Panc1 (cell line): ENCODE results near the gene SNRPN. TPM values are rescaled to one million over a fixed set of nuclear protein-coding genes. Genes with fewer than 3 reads are reported as not detected.
"Not testable (repeated sequence)": the region's sequence is repeated elsewhere in the genome, so short reads cannot be mapped to it uniquely, and the experiment has no call there.

Experiments used
- ATAC-seq: fragments of 200-7000 bp; cut with Tn5 transposase; 2 replicates; pipeline ENCODE4 v1.9.1; 2020; ENCODE audit warnings: mild to moderate bottlenecking, moderate library complexity
- BruUV-seq: library from RNA; stranded (reverse); fragments of 400-500 nt; replicated peaks from 2 replicates; lab custom pipeline; 2021; lab: Mats Ljungman, UMichigan
- CTCF ChIA-PET: fragments of 300-600 bp; sonication (Branson Sonifier 250); formaldehyde crosslinking; loops from one replicate; lab custom pipeline; 2022; ENCODE audit warnings: antibody characterized with exemption; lab: Charles Lee
- POLR2A ChIA-PET: fragments of 300-600 bp; sonication (Branson Sonifier 250); formaldehyde crosslinking; loops from one replicate; lab custom pipeline; 2022; ENCODE audit warnings: antibody characterized with exemption; lab: Charles Lee
- DNase-seq: peaks from one replicate; pipeline ENCODE4 v3.0.0-alpha.2; 2010; ENCODE audit warnings: low read depth, low spot score
- H3K27ac ChIP-seq: 2 replicates; pipeline ENCODE4 v1.5.1; 2011; ENCODE audit warnings: mild to moderate bottlenecking, low read length, inconsistent platforms
- H3K27me3 ChIP-seq: fragments of 200-500 bp; sonication (Bioruptor generic); 2 replicates; pipeline ENCODE4 v1.6.0; 2014; ENCODE audit warnings: low read length, inconsistent platforms; ENCODE audit not compliant: control insufficient read depth, insufficient read depth
- H3K36me3 ChIP-seq: fragments of 200-500 bp; sonication (Bioruptor generic); 2 replicates; pipeline ENCODE4 v1.5.1; 2014; ENCODE audit warnings: inconsistent platforms, mild to moderate bottlenecking, low read length, moderate library complexity; ENCODE audit not compliant: control insufficient read depth, insufficient read depth
- H3K4me1 ChIP-seq: 2 replicates; pipeline ENCODE4 v1.5.1; 2011; ENCODE audit warnings: inconsistent platforms, mild to moderate bottlenecking, low read length, moderate library complexity; ENCODE audit not compliant: control insufficient read depth, insufficient read depth
- H3K4me3 ChIP-seq, 2 experiments: 2 replicates each; pipeline ENCODE4 v1.5.1; 2011 to 2012; ENCODE audit warnings: low read depth in 2 of 2, low read length in 2 of 2, mild to moderate bottlenecking in 2 of 2, inconsistent platforms in 1 of 2, moderate library complexity in 1 of 2
- H3K9me3 ChIP-seq: fragments of 200-500 bp; sonication (Bioruptor generic); 2 replicates; pipeline ENCODE4 v1.5.1; 2014; ENCODE audit warnings: low read depth, mild to moderate bottlenecking, inconsistent platforms, low read length, moderate library complexity; ENCODE audit not compliant: control insufficient read depth, insufficient read depth
- POLR2AphosphoS5 ChIP-seq: IDR thresholded peaks from 2 replicates; pipeline ENCODE4 v1.6.1; 2012; ENCODE audit warnings: mild to moderate bottlenecking, low read depth, low read length, moderate library complexity
- REST ChIP-seq, 2 experiments: IDR thresholded peaks; 2 replicates each; pipeline ENCODE4 v1.6.1; 2011 to 2012; ENCODE audit warnings: low read depth in 2 of 2, control low read depth in 1 of 2, low read length in 1 of 2, mild to moderate bottlenecking in 1 of 2, moderate library complexity in 1 of 2; ENCODE audit not compliant: insufficient read depth in 1 of 2
- SIN3A ChIP-seq: IDR thresholded peaks from 2 replicates; pipeline ENCODE4 v1.6.1; 2012; ENCODE audit warnings: low read depth, mild to moderate bottlenecking, low read length, moderate library complexity, borderline replicate concordance; ENCODE audit not compliant: insufficient read depth
- TCF7L2 ChIP-seq: IDR thresholded peaks from 2 replicates; pipeline ENCODE4 v1.6.1; 2011; ENCODE audit warnings: mild to moderate bottlenecking, low read depth, low read length, inconsistent platforms
- in situ Hi-C: cut with HindIII; loops from 2 replicates; pipeline ENCODE4 v1.10.0; 2016; ENCODE audit warnings: low sequenced_read_pairs, low pct_unique_long_range_greater_than_20kb
- intact Hi-C: fragments of 100-400 bp; cut with micrococcal nuclease; formaldehyde crosslinking; loops from one replicate; pipeline ENCODE4 v1.10.0; 2022; ENCODE audit not compliant: unreplicated experiment
- total RNA-seq: library from RNA; stranded (reverse); gene quantifications from one replicate; pipeline ENCODE4 v1.2.1, GENCODE V29; 2021; ENCODE audit not compliant: unreplicated experiment
- TF ChIP-seq, protein P1 (sequence below): fragments of 450-650 bp; IDR thresholded peaks from 2 replicates; pipeline ENCODE4 v1.5.1; 2017; ENCODE audit warnings: mild to moderate bottlenecking

The SNRPN gene
- total RNA-seq, 1 experiment from 2014 or later, result 75.1 TPM

- ATAC-seq (no peak), DNase-seq (no peak)
- H3K27me3 ChIP-seq, result no peaks in the 10 kb centered on the region
- CTCF ChIA-PET, result no interaction called here
- H3K9me3 ChIP-seq, result peaks cover 6% of the 10 kb centered on the region; the same call in 1 of the 2 replicates
- no peaks in the 10 kb centered on the region for H3K36me3 ChIP-seq
- no peak overlapping the region for H3K4me3 ChIP-seq
- TF ChIP-seq, protein P1, sequence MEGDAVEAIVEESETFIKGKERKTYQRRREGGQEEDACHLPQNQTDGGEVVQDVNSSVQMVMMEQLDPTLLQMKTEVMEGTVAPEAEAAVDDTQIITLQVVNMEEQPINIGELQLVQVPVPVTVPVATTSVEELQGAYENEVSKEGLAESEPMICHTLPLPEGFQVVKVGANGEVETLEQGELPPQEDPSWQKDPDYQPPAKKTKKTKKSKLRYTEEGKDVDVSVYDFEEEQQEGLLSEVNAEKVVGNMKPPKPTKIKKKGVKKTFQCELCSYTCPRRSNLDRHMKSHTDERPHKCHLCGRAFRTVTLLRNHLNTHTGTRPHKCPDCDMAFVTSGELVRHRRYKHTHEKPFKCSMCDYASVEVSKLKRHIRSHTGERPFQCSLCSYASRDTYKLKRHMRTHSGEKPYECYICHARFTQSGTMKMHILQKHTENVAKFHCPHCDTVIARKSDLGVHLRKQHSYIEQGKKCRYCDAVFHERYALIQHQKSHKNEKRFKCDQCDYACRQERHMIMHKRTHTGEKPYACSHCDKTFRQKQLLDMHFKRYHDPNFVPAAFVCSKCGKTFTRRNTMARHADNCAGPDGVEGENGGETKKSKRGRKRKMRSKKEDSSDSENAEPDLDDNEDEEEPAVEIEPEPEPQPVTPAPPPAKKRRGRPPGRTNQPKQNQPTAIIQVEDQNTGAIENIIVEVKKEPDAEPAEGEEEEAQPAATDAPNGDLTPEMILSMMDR, result no peak
- TF ChIP-seq SIN3A (no peak), REST (IDR thresholded peaks at IDR 0.05; ENCODE audit: insufficient read depth in 1 of 2, low read depth in 2 of 2, low read length in 1 of 2) (no peak), TCF7L2 (no peak), POLR2AphosphoS5 (no peak)
- BruUV-seq, result no TSS peak
- no peaks in the 10 kb centered on the region for H3K4me1 ChIP-seq
- in situ Hi-C loops (no loop called here), intact Hi-C loops (no loop called here)
- POLR2A ChIA-PET, result no interaction called here
- no peak overlapping the region for H3K27ac ChIP-seq
Measured at GRCh38 chr15:24917431-24917830, 37.4 kb upstream of the SNRPN start.

GRCh38 chr15:24919446-24919845, 35.3 kb upstream of the SNRPN start:
- Histone ChIP-seq H3K4me3 (no peak overlapping the region), H3K9me3 (peaks cover 6% of the 10 kb centered on the region; the same call in 1 of the 2 replicates), H3K27me3 (no peaks in the 10 kb centered on the region), H3K36me3 (no peaks in the 10 kb centered on the region), H3K4me1 (no peaks in the 10 kb centered on the region), H3K27ac (no peak overlapping the region)
- intact Hi-C loops (no loop called here), in situ Hi-C loops (no loop called here)
- no peak for DNase-seq
- ChIA-PET POLR2A (no interaction called here), CTCF (no interaction called here)
- ATAC-seq, result no peak
- TF ChIP-seq POLR2AphosphoS5 (no peak), TCF7L2 (no peak), REST (IDR thresholded peaks at IDR 0.05; ENCODE audit: insufficient read depth in 1 of 2, low read depth in 2 of 2, low read length in 1 of 2) (no peak), SIN3A (no peak)
- TF ChIP-seq, protein P1, result no peak
- BruUV-seq, result no TSS peak

- H3K4me3 ChIP-seq, intact Hi-C loops, H3K4me1 ChIP-seq, H3K27ac ChIP-seq, CTCF ChIA-PET, DNase-seq, BruUV-seq, H3K9me3 ChIP-seq, ATAC-seq, H3K27me3 ChIP-seq, POLR2A ChIA-PET, H3K36me3 ChIP-seq, in situ Hi-C loops: not testable (repeated sequence)
Measured at GRCh38 chr15:24922781-24923180, 32.0 kb upstream of the SNRPN start.
